Esophagus squamous epithelium (tissue), 4 donors: ENCODE data around the gene KAZN.

Experiments used
- CTCF ChIP-seq, 6 experiments: fragments of 450-650 bp in 4 of 6; fragments of 200-600 bp in 2 of 6; sonication (generic) in 2 of 6; IDR thresholded peaks; one replicate each; pipeline ENCODE4 v1.5.1; 2016 to 2019; ENCODE audit warnings: antibody characterized with exemption in 6 of 6, mild to moderate bottlenecking in 4 of 6, moderate library complexity in 4 of 6
- POLR2A ChIP-seq, 4 donors: fragments of 450-650 bp; IDR thresholded peaks; one replicate each; pipeline ENCODE4 v1.6.1; 2017; ENCODE audit warnings: antibody characterized with exemption in 4 of 4, mild to moderate bottlenecking in 4 of 4, moderate library complexity in 3 of 4

GRCh38 chr1:14712136-14712535, 113.7 kb downstream of the KAZN start:
- TF ChIP-seq CTCF (IDR thresholded peaks at IDR 0.05), result no peak
- no peak for TF ChIP-seq POLR2A (IDR thresholded peaks at IDR 0.05)
